ENCODE data around the gene INPP5D.

The INPP5D gene

GRCh38 chr2:233248999-233249398, 188.9 kb downstream of the INPP5D start:
- Histone ChIP-seq H3K27me3 (ENCODE audit: insufficient read depth, low read depth, severe bottlenecking) (no peaks in the 10 kb centered on the region), H3K36me3 (peaks cover 7% of the 10 kb centered on the region; the same call in 1 of the 2 replicates), H3K27ac (no peak overlapping the region), H3K9me3 (ENCODE audit: severe bottlenecking) (no peaks in the 10 kb centered on the region), H3K4me3 (ENCODE audit: low read depth, low read length) (no peak overlapping the region)
- DNase-seq = no peak
- TF ChIP-seq, protein P1, sequence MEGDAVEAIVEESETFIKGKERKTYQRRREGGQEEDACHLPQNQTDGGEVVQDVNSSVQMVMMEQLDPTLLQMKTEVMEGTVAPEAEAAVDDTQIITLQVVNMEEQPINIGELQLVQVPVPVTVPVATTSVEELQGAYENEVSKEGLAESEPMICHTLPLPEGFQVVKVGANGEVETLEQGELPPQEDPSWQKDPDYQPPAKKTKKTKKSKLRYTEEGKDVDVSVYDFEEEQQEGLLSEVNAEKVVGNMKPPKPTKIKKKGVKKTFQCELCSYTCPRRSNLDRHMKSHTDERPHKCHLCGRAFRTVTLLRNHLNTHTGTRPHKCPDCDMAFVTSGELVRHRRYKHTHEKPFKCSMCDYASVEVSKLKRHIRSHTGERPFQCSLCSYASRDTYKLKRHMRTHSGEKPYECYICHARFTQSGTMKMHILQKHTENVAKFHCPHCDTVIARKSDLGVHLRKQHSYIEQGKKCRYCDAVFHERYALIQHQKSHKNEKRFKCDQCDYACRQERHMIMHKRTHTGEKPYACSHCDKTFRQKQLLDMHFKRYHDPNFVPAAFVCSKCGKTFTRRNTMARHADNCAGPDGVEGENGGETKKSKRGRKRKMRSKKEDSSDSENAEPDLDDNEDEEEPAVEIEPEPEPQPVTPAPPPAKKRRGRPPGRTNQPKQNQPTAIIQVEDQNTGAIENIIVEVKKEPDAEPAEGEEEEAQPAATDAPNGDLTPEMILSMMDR (IDR thresholded peaks at IDR 0.05; ENCODE audit: low read depth, low read length) = no peak

DNA sequence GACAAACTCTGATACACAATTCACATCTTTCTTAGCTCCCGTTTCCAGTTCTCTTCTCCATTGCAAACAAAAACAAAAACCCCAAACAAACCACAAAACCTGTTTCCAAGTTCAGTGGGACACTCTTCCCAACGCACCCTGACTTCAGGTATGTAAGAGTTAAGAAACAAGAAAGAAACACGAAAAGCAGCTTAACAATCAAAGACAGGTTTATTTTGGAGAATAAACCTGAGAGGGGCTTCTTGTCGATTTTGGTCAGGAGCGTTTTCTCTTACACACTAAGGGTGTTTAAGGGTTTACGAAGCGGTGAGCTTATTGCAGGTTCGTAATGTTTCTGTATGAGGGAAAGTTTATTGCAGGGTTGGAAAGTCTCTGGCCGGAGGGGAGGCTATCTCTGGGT, 190.4 kb downstream of the INPP5D start:
- TF ChIP-seq, protein P1 (IDR thresholded peaks at IDR 0.05; ENCODE audit: low read depth, low read length) = no peak
- Histone ChIP-seq H3K27ac (no peak overlapping the region), H3K9me3 (ENCODE audit: severe bottlenecking) (no peaks in the 10 kb centered on the region), H3K4me3 (ENCODE audit: low read depth, low read length) (no peak overlapping the region), H3K36me3 (peaks cover 13% of the 10 kb centered on the region; the same call in 1 of the 2 replicates), H3K27me3 (ENCODE audit: insufficient read depth, low read depth, severe bottlenecking) (no peaks in the 10 kb centered on the region)
- DNase-seq = no peak

DNA sequence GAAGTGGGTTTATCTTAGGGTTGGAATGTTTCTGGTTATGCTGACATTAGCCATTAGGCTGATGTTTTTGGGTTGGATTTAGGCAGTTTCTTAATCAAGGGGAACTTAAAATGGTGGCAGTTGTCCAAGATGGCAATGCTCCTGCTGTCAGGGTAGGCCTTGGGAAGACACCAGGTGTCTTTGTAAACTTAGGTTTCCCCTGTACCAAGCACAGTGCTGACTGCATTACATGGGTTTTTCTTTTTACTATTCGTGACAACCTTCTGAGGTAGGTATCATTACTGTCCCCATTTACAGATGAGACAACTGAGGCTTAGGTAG, 190.8 kb downstream of the INPP5D start:
- no peak overlapping the region for H3K27ac ChIP-seq
- no peak overlapping the region for H3K4me3 ChIP-seq (ENCODE audit: low read depth, low read length)
- H3K9me3 ChIP-seq (ENCODE audit: severe bottlenecking) = no peaks in the 10 kb centered on the region

DNA sequence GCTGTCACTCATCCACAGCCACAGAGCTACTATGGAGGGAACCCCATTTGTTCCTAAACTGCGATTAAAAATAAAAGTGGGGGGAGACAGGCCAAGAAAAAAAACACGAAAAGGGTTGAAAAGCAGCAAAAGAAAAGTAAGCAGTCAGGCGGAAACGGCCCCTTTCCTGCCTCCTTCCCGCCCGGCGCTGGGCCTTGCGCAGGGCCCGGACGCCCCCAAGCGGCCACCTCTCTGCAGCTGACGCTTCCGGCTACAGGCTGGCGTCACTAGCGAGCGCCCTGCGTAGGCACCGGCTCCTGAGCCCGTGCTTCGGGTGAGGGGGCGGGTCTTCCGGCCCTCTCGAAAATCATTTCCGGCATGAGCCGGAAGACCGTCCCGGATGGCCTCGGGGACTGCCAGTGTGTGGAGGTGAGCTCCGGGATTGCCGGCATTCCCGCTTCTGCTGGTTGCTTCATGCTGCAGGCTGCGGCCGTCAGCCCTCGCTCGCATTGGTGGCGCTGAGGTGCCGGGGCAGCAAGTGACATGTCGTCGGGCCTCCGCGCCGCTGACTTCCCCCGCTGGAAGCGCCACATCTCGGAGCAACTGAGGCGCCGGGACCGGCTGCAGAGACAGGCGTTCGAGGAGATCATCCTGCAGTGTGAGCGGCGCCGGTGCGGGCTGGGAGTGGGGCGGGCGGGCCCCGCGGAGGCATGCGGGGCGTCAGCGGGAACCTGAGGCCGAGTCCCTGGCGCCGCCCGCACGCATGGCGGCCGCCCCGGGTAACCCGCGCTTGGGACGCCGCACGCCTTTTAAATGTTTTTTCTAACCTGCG, 191.4 kb downstream of the INPP5D start, which contains the start of gene ATG16L1:
Gene ATG16L1, plus strand, starts transcription at position 368 of the 811 bp plus-strand sequence. Its CDS starts 155 bp downstream, at position 523.
- peak; percentile 94 for DNase-seq
- no peaks in the 10 kb centered on the region for H3K9me3 ChIP-seq (ENCODE audit: severe bottlenecking)
- TF ChIP-seq, protein P1 (IDR thresholded peaks at IDR 0.05; ENCODE audit: low read depth, low read length) = peak; percentile 94
- H3K27me3 ChIP-seq (ENCODE audit: insufficient read depth, low read depth, severe bottlenecking) = no peaks in the 10 kb centered on the region
- peaks cover 21% of the 10 kb centered on the region for H3K36me3 ChIP-seq
- H3K4me3 ChIP-seq (ENCODE audit: low read depth, low read length) = peak within 1 kb of the TSS; percentile 94
- H3K27ac ChIP-seq = peak within 1 kb of the TSS; percentile 68

More for the DNA sequence above, 190.8 kb downstream of the INPP5D start:
- Histone ChIP-seq H3K36me3 (peaks cover 17% of the 10 kb centered on the region; the same call in 1 of the 2 replicates), H3K27me3 (ENCODE audit: insufficient read depth, low read depth, severe bottlenecking) (no peaks in the 10 kb centered on the region)
- TF ChIP-seq, protein P1 (IDR thresholded peaks at IDR 0.05; ENCODE audit: low read depth, low read length) = no peak
- no peak for DNase-seq

GRCh38 chr2:233252227-233252626, 192.1 kb downstream of the INPP5D start:
- H3K4me3 ChIP-seq (ENCODE audit: low read depth, low read length) = peak overlapping the region; percentile 94
- H3K27ac ChIP-seq = peak overlapping the region; percentile 68; the same call in 1 of the 2 replicates
- TF ChIP-seq, protein P1 (IDR thresholded peaks at IDR 0.05; ENCODE audit: low read depth, low read length) = no peak
- H3K27me3 ChIP-seq (ENCODE audit: insufficient read depth, low read depth, severe bottlenecking) = no peaks in the 10 kb centered on the region
- peak; percentile 42 for DNase-seq
- peaks cover 27% of the 10 kb centered on the region for H3K36me3 ChIP-seq
- H3K9me3 ChIP-seq (ENCODE audit: severe bottlenecking) = no peaks in the 10 kb centered on the region

All from WERI-Rb-1 (cell line).